Activated CD8-positive, alpha-beta T cell treated with anti-CD3 and anti-CD28 coated beads for 36 hours (primary cell): ENCODE results near the gene TMEM54. TPM values are rescaled to one million over a fixed set of nuclear protein-coding genes. Genes with fewer than 3 reads are reported as not detected.

ENCODE experiments used
- ATAC-seq: fragments of 200-7000 bp; cut with Tn5 transposase; one replicate; pipeline ENCODE4 v1.10.0; 2021; ENCODE audit warnings: mild to moderate bottlenecking, moderate library complexity
- CTCF ChIA-PET: fragments of 350-600 bp; sonication (Branson Sonifier 250); formaldehyde crosslinking; loops from one replicate; lab custom pipeline; 2021; ENCODE audit warnings: antibody characterized with exemption; lab: Charles Lee
- POLR2A ChIA-PET: fragments of 350-600 bp; sonication (Branson Sonifier 250); formaldehyde crosslinking; loops from one replicate; lab custom pipeline; 2021; ENCODE audit warnings: antibody characterized with exemption; lab: Charles Lee
- DNase-seq: peaks from one replicate; pipeline ENCODE4 v3.0.0-alpha.2; 2020
- H3K27ac Mint-ChIP-seq: one replicate; pipeline ENCODE4 v1.8.0; 2021; ENCODE audit warnings: mild to moderate bottlenecking, mixed read lengths
- H3K27me3 Mint-ChIP-seq: one replicate; pipeline ENCODE4 v1.8.0; 2021; ENCODE audit warnings: mixed read lengths
- H3K36me3 Mint-ChIP-seq: one replicate; pipeline ENCODE4 v1.8.0; 2021; ENCODE audit warnings: low read depth, mixed read lengths
- H3K4me1 Mint-ChIP-seq: one replicate; pipeline ENCODE4 v1.8.0; 2021; ENCODE audit warnings: low read depth, mixed read lengths
- H3K4me3 Mint-ChIP-seq: one replicate; pipeline ENCODE4 v1.8.0; 2021; ENCODE audit warnings: mild to moderate bottlenecking, moderate library complexity, mixed read lengths
- H3K9me3 Mint-ChIP-seq: one replicate; pipeline ENCODE4 v1.8.0; 2021; ENCODE audit warnings: mixed read lengths
- intact Hi-C: fragments of 100-400 bp; cut with micrococcal nuclease; formaldehyde crosslinking; loops from one replicate; pipeline ENCODE4 v1.10.0; 2022
- total RNA-seq, 2 experiments: library from RNA; stranded (reverse); gene quantifications; one replicate each; pipeline ENCODE4 v1.2.3, GENCODE V29; 2021
- TF ChIP-seq, protein P1 (sequence below): fragments of 200-600 bp; IDR thresholded peaks from one replicate; pipeline ENCODE4 v1.8.0; 2022; ENCODE audit warnings: antibody characterized with exemption, mild to moderate bottlenecking

The TMEM54 gene, protein sequence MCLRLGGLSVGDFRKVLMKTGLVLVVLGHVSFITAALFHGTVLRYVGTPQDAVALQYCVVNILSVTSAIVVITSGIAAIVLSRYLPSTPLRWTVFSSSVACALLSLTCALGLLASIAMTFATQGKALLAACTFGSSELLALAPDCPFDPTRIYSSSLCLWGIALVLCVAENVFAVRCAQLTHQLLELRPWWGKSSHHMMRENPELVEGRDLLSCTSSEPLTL
- 1 to 10 TPM; 1.3 to 1.9 TPM for total RNA-seq

DNA sequence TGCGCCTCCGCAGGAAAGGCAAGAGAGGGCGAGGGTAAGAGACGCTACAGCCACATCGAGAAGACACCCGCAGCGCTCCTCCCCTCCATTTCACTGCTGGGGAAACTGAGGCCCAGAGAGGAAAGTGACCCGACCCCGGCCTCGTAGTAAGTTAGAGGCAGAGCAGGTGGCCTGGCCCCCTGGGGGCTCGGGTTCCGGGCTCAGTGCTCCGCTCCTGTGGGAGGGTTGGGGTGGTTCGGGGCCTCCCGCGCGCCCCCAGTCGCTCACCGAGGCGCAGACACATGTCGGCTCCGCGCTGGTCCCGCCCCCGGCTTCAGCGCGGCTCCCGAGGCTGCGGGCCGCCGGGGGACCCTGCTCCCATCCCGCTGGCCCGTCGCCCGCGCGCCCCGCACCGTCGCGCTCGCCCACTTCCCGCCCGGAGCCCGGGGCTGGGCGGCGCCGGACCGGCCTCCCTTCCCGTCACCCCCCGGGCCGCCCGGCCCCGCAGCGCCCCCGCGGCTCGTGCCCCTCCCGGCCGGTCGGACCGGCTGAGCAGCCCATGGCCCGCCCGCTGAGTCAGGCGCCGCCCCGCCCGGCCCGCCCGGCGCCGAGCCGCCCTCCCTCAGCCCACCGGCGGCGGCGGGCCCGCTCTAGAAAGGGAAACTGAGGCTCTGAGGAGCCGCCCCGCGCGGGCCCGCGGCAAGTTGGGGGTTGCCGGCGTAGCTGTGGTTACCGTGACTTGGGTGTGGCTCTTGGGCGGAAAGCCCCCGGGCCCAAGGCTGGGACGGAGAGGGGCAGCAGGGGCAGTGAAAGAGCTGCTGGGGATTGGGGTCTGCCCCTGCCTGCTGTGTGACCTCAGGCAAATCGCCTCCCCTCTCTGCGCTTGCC is at the start of gene TMEM54:
Gene TMEM54, minus strand, starts transcription at position 434 of the 867 bp plus-strand sequence. Its CDS starts 151 bp downstream, at position 283.
- no peaks in the 10 kb centered on the region for H3K36me3 Mint-ChIP-seq
- ATAC-seq (peak; percentile 80), DNase-seq (peak; percentile 25)
- ChIA-PET POLR2A (interaction anchor here (0.6 to 1.0 kb wide), 2 partner anchors 8 to 15 kb away, joined by 3 read pairs; partner anchors contain the start of gene HPCA), CTCF (interaction anchor here (1.0 to 3.1 kb wide), 3 partner anchors 8 to 153 kb away, joined by 3 to 7 read pairs (median 3); no protein-coding TSS in a partner anchor)
- peak within 1 kb of the TSS; percentile 65 for H3K4me3 Mint-ChIP-seq
- intact Hi-C loops, result no loop called here
- peaks cover 7% of the 10 kb centered on the region for H3K4me1 Mint-ChIP-seq
- no peaks in the 10 kb centered on the region for H3K9me3 Mint-ChIP-seq
- H3K27ac Mint-ChIP-seq, result no peak within 1 kb of the TSS
- TF ChIP-seq, protein P1, sequence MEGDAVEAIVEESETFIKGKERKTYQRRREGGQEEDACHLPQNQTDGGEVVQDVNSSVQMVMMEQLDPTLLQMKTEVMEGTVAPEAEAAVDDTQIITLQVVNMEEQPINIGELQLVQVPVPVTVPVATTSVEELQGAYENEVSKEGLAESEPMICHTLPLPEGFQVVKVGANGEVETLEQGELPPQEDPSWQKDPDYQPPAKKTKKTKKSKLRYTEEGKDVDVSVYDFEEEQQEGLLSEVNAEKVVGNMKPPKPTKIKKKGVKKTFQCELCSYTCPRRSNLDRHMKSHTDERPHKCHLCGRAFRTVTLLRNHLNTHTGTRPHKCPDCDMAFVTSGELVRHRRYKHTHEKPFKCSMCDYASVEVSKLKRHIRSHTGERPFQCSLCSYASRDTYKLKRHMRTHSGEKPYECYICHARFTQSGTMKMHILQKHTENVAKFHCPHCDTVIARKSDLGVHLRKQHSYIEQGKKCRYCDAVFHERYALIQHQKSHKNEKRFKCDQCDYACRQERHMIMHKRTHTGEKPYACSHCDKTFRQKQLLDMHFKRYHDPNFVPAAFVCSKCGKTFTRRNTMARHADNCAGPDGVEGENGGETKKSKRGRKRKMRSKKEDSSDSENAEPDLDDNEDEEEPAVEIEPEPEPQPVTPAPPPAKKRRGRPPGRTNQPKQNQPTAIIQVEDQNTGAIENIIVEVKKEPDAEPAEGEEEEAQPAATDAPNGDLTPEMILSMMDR, result no peak
- H3K27me3 Mint-ChIP-seq, result peaks cover 50% of the 10 kb centered on the region

DNA sequence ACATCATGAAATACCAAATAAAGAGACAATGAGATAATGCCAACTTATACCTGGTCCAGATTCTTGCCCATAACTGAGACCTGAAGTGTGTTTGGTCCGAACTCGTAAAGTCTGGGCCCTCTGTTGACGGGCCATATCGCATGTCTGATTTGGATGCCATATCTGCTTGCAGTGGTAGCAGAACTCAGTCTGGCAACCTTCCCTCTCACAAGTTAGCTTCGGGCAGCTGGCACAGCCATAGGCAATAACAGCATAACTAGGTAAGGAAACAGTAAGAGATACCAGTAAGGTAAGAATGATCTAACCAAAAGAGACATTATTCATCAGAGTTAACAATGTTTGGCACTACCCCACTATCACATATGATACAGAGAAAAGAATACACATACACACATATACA is 48.3 kb upstream of the TMEM54 start:
- no peaks in the 10 kb centered on the region for H3K27me3 Mint-ChIP-seq
- H3K27ac Mint-ChIP-seq, result no peak overlapping the region
- ATAC-seq (no peak), DNase-seq (no peak)
- CTCF ChIA-PET, result interaction anchor here (2.4 kb wide), 1 partner anchor 16 kb away, joined by 5 read pairs; no protein-coding TSS in a partner anchor
- H3K9me3 Mint-ChIP-seq, result no peaks in the 10 kb centered on the region
- intact Hi-C loops, result no loop called here
- POLR2A ChIA-PET, result interaction anchor here (0.7 kb wide), 1 partner anchor 132 kb away, joined by 4 read pairs; no protein-coding TSS in a partner anchor
- H3K4me3 Mint-ChIP-seq, result no peak overlapping the region
- peaks cover 14% of the 10 kb centered on the region for H3K36me3 Mint-ChIP-seq
- H3K4me1 Mint-ChIP-seq, result peaks cover 20% of the 10 kb centered on the region
- TF ChIP-seq, protein P1, result no peak

DNA sequence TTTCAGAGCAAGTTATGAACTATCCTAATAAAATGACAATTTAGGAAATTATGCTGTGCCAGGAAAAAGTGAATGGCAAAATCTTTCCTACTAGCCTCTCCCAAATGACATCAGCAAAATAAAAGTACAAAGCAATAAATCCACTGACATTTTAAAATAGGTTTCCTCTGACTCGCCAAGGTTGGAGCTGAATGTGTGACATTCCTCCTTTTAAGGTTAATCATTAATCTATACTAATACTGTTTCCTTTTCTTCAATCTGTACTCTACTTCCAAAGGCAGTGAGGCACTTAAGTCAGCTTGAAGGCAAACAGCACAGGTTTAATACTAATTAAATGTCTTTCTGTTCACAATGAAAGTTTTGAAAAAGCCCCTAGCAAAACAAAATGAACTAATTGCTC is 47.7 kb upstream of the TMEM54 start:
- POLR2A ChIA-PET, result interaction anchor here (1.1 kb wide), 1 partner anchor 14 kb away, joined by 3 read pairs; no protein-coding TSS in a partner anchor
- Mint-ChIP-seq H3K9me3 (no peaks in the 10 kb centered on the region), H3K36me3 (peaks cover 20% of the 10 kb centered on the region), H3K27ac (no peak overlapping the region), H3K4me3 (no peak overlapping the region), H3K4me1 (peaks cover 17% of the 10 kb centered on the region), H3K27me3 (no peaks in the 10 kb centered on the region)
- CTCF ChIA-PET, result interaction anchor here (1.2 to 2.4 kb wide), 2 partner anchors 15 to 74 kb away, joined by 3 to 5 read pairs; no protein-coding TSS in a partner anchor
- TF ChIP-seq, protein P1, result no peak
- ATAC-seq, result no peak
- intact Hi-C loops, result no loop called here
- no peak for DNase-seq

DNA sequence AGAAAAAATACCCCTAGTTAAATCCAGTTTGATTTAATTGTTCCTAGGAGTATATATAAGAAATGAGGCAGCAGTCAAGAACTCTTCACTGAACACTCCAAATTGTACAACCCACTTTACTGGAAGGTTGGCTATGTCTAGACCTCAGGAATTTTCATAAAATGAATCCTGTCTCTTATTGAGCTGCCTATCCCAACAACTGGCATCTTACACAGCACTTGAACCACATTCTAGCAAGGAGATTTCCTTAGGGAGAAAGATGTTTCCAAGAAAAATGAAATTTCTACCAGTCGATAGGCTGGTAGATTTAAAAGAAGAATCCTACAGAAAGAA is 47.2 kb upstream of the TMEM54 start:
- H3K36me3 Mint-ChIP-seq, result peaks cover 23% of the 10 kb centered on the region
- DNase-seq (no peak), ATAC-seq (no peak)
- intact Hi-C loops, result no loop called here
- CTCF ChIA-PET, result interaction anchor here (1.2 to 2.4 kb wide), 2 partner anchors 15 to 73 kb away, joined by 3 to 5 read pairs; no protein-coding TSS in a partner anchor
- H3K27ac Mint-ChIP-seq, result no peak overlapping the region
- H3K9me3 Mint-ChIP-seq, result no peaks in the 10 kb centered on the region
- no peak overlapping the region for H3K4me3 Mint-ChIP-seq
- H3K4me1 Mint-ChIP-seq, result peaks cover 13% of the 10 kb centered on the region
- H3K27me3 Mint-ChIP-seq, result no peaks in the 10 kb centered on the region
- POLR2A ChIA-PET, result interaction anchor here (1.1 kb wide), 1 partner anchor 13 kb away, joined by 3 read pairs; no protein-coding TSS in a partner anchor
- TF ChIP-seq, protein P1, result no peak
